Spleen (tissue), 7 donors: ENCODE results near the gene DAZL.

Experiments
- CTCF ChIP-seq, 11 experiments: fragments of 200-600 bp in 7 of 11; fragments of 450-650 bp in 4 of 11; sonication (generic) in 4 of 11; IDR thresholded peaks in 8 of 11; conservative IDR thresholded peaks in 3 of 11; 1 replicate in 7 of 11; 2 replicates in 4 of 11; pipeline versions ENCODE4 v1.4.0 to v1.8.0; 2016 to 2021; ENCODE audit warnings: antibody characterized with exemption in 11 of 11, inconsistent platforms in 4 of 11, mild to moderate bottlenecking in 1 of 11
- POLR2AphosphoS5 ChIP-seq, 3 donors: sonication (generic); formaldehyde crosslinking; IDR thresholded peaks; one replicate each; pipeline ENCODE4 v1.5.1; 2017; ENCODE audit warnings: antibody characterized with exemption in 3 of 3
- donor health status: DM: no; HTN: no; CAD: no; lungs with moderate emphysema.
- donor health status: DM: no; HTN: no; CAD: no.
- donor health status: DM: no; HTN: no; CAD: no.

GRCh38 chr3:16546186-16547010, 58.8 kb downstream of the DAZL start:
- no peak for TF ChIP-seq CTCF (IDR thresholded peaks at IDR 0.05 in 8 of 11, conservative IDR thresholded peaks at IDR 0.05 in 3 of 11)
- TF ChIP-seq POLR2AphosphoS5 (IDR thresholded peaks at IDR 0.05): no peak
